GM18505 (cell line): ENCODE measurements around the gene FPGS.

ENCODE experiments used
- ATAC-seq: cut with Tn5 transposase; IDR thresholded peaks from one replicate; pipeline ENCODE4 v1.9.1; 2021; ENCODE audit not compliant: unreplicated experiment
- POLR2A ChIP-seq: IDR thresholded peaks from 4 replicates; pipeline ENCODE4 v1.6.1; 2011; ENCODE audit warnings: borderline replicate concordance; ENCODE audit not compliant: insufficient read depth, insufficient read length; ENCODE audit errors: extremely low read depth

FPGS gene

GRCh38 chr9:127763918-127764384 is 38.7 kb upstream of the FPGS start:
- ATAC-seq = no peak
- TF ChIP-seq POLR2A = no peak

- no peak for TF ChIP-seq POLR2A
- no peak for ATAC-seq
These were observed 37.3 kb upstream of the FPGS start for GRCh38 chr9:127765418-127765817.

- no peak for ATAC-seq
- no peak for TF ChIP-seq POLR2A
These were observed 35.3 kb upstream of the FPGS start for GRCh38 chr9:127767410-127767809.

GRCh38 chr9:127767909-127768331 is 34.8 kb upstream of the FPGS start:
- no peak for TF ChIP-seq POLR2A
- no peak for ATAC-seq

GRCh38 chr9:127768698-127769097 is 34.0 kb upstream of the FPGS start:
- no peak for TF ChIP-seq POLR2A
- ATAC-seq = no peak

- no peak for TF ChIP-seq POLR2A
These were observed 33.6 kb upstream of the FPGS start for GRCh38 chr9:127769101-127769500.

GRCh38 chr9:127769929-127770582 is 32.6 kb upstream of the FPGS start:
- no peak for ATAC-seq
- no peak for TF ChIP-seq POLR2A

More at GRCh38 chr9:127769101-127769500, 33.6 kb upstream of the FPGS start:
- ATAC-seq = no peak

GRCh38 chr9:127770583-127770904 is 32.1 kb upstream of the FPGS start:
- no peak for ATAC-seq
- TF ChIP-seq POLR2A = no peak

- TF ChIP-seq POLR2A = no peak
- ATAC-seq = peak; percentile 83
These were observed 31.6 kb upstream of the FPGS start for GRCh38 chr9:127770905-127771569.

- no peak for ATAC-seq
- TF ChIP-seq POLR2A = no peak
These were observed 31.0 kb upstream of the FPGS start for GRCh38 chr9:127771570-127772189.

GRCh38 chr9:127772603-127773002 is 30.1 kb upstream of the FPGS start:
- no peak for ATAC-seq
- no peak for TF ChIP-seq POLR2A

GRCh38 chr9:127773272-127773671 is 29.4 kb upstream of the FPGS start:
- no peak for ATAC-seq
- no peak for TF ChIP-seq POLR2A

- ATAC-seq = no peak
These were observed 28.7 kb upstream of the FPGS start for GRCh38 chr9:127773981-127774380.

More at GRCh38 chr9:127773981-127774380, 28.7 kb upstream of the FPGS start:
- TF ChIP-seq POLR2A = no peak
